ENCODE data around the gene SPOP. TPM values are rescaled to one million over a fixed set of nuclear protein-coding genes. Genes with fewer than 3 reads are reported as not detected.

Gene SPOP
- total and polyA plus RNA-seq, 2 experiments from 2014 or later: 13.9 to 18.6 TPM

DNA sequence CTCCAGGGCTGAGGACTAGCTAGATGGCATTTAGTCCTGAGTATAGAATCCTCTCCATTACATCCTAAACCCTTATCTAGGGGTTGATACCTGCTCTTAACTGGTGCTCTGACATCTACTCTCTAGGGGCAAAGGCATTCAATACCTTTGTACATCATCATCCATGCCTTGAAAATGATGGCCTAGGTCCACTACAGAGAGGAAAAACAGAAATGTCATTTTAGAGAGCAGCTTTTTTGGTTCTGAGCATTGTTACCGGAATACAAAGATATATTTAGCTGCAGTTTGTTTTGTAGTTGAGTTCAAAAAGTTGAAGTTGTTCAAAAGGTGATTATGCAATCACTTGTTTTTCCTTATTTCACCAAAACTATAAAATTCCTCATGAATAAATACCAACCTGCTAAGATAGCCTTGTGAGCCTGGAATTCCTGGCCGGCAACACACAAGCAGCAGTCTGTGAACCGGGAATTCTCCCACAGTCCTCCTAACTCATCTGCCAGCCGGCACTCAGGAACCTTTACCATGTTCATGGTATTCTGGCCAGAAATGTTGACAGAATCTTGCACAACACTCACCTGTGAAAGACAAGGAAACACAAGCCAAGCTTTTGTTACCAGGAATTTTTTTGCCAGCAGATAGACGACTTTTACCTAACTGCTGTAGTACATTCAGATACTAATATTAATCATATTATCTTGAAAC lies 66.9 kb downstream of the SPOP start (continued):
- TF ChIP-seq, protein P1, sequence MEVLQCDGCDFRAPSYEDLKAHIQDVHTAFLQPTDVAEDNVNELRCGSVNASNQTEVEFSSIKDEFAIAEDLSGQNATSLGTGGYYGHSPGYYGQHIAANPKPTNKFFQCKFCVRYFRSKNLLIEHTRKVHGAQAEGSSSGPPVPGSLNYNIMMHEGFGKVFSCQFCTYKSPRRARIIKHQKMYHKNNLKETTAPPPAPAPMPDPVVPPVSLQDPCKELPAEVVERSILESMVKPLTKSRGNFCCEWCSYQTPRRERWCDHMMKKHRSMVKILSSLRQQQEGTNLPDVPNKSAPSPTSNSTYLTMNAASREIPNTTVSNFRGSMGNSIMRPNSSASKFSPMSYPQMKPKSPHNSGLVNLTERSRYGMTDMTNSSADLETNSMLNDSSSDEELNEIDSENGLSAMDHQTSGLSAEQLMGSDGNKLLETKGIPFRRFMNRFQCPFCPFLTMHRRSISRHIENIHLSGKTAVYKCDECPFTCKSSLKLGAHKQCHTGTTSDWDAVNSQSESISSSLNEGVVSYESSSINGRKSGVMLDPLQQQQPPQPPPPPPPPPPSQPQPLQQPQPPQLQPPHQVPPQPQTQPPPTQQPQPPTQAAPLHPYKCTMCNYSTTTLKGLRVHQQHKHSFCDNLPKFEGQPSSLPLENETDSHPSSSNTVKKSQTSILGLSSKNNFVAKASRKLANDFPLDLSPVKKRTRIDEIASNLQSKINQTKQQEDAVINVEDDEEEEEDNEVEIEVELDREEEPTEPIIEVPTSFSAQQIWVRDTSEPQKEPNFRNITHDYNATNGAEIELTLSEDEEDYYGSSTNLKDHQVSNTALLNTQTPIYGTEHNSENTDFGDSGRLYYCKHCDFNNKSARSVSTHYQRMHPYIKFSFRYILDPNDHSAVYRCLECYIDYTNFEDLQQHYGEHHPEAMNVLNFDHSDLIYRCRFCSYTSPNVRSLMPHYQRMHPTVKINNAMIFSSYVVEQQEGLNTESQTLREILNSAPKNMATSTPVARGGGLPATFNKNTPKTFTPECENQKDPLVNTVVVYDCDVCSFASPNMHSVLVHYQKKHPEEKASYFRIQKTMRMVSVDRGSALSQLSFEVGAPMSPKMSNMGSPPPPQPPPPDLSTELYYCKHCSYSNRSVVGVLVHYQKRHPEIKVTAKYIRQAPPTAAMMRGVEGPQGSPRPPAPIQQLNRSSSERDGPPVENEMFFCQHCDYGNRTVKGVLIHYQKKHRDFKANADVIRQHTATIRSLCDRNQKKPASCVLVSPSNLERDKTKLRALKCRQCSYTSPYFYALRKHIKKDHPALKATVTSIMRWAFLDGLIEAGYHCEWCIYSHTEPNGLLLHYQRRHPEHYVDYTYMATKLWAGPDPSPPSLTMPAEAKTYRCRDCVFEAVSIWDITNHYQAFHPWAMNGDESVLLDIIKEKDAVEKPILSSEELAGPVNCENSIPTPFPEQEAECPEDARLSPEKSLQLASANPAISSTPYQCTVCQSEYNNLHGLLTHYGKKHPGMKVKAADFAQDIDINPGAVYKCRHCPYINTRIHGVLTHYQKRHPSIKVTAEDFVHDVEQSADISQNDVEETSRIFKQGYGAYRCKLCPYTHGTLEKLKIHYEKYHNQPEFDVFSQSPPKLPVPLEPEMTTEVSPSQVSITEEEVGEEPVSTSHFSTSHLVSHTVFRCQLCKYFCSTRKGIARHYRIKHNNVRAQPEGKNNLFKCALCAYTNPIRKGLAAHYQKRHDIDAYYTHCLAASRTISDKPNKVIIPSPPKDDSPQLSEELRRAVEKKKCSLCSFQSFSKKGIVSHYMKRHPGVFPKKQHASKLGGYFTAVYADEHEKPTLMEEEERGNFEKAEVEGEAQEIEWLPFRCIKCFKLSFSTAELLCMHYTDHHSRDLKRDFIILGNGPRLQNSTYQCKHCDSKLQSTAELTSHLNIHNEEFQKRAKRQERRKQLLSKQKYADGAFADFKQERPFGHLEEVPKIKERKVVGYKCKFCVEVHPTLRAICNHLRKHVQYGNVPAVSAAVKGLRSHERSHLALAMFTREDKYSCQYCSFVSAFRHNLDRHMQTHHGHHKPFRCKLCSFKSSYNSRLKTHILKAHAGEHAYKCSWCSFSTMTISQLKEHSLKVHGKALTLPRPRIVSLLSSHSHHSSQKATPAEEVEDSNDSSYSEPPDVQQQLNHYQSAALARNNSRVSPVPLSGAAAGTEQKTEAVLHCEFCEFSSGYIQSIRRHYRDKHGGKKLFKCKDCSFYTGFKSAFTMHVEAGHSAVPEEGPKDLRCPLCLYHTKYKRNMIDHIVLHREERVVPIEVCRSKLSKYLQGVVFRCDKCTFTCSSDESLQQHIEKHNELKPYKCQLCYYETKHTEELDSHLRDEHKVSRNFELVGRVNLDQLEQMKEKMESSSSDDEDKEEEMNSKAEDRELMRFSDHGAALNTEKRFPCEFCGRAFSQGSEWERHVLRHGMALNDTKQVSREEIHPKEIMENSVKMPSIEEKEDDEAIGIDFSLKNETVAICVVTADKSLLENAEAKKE (CRISPR knock-in tag; IDR thresholded peaks at IDR 0.05): no peak
- TF ChIP-seq EZH2 (IDR thresholded peaks at IDR 0.05; ENCODE audit: low read depth, unreplicated experiment): no peak
- TF ChIP-seq, protein P2, sequence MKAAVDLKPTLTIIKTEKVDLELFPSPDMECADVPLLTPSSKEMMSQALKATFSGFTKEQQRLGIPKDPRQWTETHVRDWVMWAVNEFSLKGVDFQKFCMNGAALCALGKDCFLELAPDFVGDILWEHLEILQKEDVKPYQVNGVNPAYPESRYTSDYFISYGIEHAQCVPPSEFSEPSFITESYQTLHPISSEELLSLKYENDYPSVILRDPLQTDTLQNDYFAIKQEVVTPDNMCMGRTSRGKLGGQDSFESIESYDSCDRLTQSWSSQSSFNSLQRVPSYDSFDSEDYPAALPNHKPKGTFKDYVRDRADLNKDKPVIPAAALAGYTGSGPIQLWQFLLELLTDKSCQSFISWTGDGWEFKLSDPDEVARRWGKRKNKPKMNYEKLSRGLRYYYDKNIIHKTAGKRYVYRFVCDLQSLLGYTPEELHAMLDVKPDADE (IDR thresholded peaks at IDR 0.05): no peak

DNA sequence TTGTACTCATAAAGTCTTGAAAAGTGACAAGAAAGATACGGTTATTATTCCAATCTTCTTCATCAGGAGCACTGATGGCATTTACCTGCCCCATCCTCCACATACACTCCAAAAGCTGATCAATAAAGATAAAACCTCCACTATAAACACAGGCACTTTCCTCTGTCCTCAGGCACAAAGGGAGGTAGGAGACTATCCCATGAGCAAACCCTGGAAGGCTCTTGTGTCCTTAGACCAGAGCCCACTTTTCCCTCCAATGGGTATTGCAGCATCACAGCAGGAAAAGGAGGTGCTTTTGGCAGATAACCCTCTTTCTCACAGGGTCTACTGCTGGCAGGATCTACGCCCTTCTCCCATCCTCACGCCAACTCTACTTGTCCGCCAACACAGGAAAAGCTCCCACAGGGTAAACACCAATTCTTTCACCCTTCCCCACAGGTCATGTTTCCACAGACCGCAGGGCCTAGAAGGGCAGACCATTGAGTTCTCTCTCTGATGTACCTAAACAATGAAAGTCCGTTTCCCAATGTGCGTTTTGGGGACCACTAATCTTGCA lies 73.5 kb downstream of the SPOP start:
- ATAC-seq: no peak
- TF ChIP-seq REST (IDR thresholded peaks at IDR 0.05; ENCODE audit: unreplicated experiment) (no peak), POLR2AphosphoS5 (IDR thresholded peaks at IDR 0.05; ENCODE audit: low read depth) (no peak), JUNB (IDR thresholded peaks at IDR 0.05; ENCODE audit: unreplicated experiment) (no peak), CREB1 (CRISPR knock-in tag; IDR thresholded peaks at IDR 0.05; ENCODE audit: low read depth) (no peak), ZNF114 (CRISPR knock-in tag; IDR thresholded peaks at IDR 0.05) (no peak)

More for the DNA sequence above, 73.5 kb downstream of the SPOP start:
- Mint-ChIP-seq H3K4me1 (no peaks in the 10 kb centered on the region), H3K9me3 (no peaks in the 10 kb centered on the region), H3K27ac (no peak overlapping the region), H3K4me3 (no peak overlapping the region), H3K36me3 (ENCODE audit: low read depth) (peaks cover 40% of the 10 kb centered on the region), H3K27me3 (ENCODE audit: insufficient read depth, low read depth, poor library complexity) (peaks cover 2% of the 10 kb centered on the region)
- Histone ChIP-seq H3K4me2 (no peak overlapping the region), H4K20me1 (replicated peaks; ENCODE audit: insufficient read depth) (no peaks in the 10 kb centered on the region), H3F3A (replicated peaks; ENCODE audit: low read depth) (no peaks in the 10 kb centered on the region), H3K27ac (ENCODE audit: low read depth) (no peak overlapping the region), H3K4me3 (no peak overlapping the region), H3K4me1 (ENCODE audit: insufficient read depth) (no peaks in the 10 kb centered on the region), H2AFZ (no peak overlapping the region), H3K36me3 (ENCODE audit: insufficient read depth) (0 out of 2 replicates have a peak, but pooled peaks cover 3% of the 10 kb centered on the region), H3K27me3 (ENCODE audit: insufficient read depth) (no peaks in the 10 kb centered on the region), H3K79me2 (replicated peaks; ENCODE audit: insufficient read depth) (no peaks in the 10 kb centered on the region), H3K9me2 (ENCODE audit: insufficient read depth) (no peaks in the 10 kb centered on the region)
- no peak for DNase-seq (ENCODE audit: low spot score)

Measured in GM23338 (cell line).